GM18505 (cell line): Measurements from ENCODE around the gene NUCKS1.

Experiments used
- ATAC-seq: cut with Tn5 transposase; IDR thresholded peaks from one replicate; pipeline ENCODE4 v1.9.1; 2021; ENCODE audit not compliant: unreplicated experiment
- POLR2A ChIP-seq: IDR thresholded peaks from 4 replicates; pipeline ENCODE4 v1.6.1; 2011; ENCODE audit warnings: borderline replicate concordance; ENCODE audit not compliant: insufficient read depth, insufficient read length; ENCODE audit errors: extremely low read depth

NUCKS1 gene

DNA sequence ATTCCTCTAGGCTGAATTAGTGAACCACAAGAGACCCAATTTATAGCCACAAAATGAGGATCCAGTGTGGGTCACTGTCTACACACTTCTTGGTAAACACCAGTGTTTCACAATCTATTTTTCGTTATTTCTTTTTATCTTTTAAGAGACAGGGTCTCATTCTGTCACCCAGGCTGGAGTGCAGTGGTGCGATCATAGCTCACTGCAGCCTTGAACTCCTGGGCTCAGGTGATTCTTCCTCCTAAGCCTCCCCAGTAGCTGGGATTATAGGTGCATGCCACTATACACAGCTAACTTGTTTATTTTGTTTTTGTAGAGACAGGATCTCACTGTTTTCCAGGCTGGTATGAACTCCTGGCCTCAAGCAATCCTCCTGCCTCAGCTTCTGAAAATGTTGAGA lies 40.3 kb downstream of the NUCKS1 start:
- no peak for TF ChIP-seq POLR2A
- no peak for ATAC-seq

- no peak for TF ChIP-seq POLR2A
- no peak for ATAC-seq
Observed at GRCh38 chr1:205709059-205709398, 41.0 kb downstream of the NUCKS1 start.

DNA sequence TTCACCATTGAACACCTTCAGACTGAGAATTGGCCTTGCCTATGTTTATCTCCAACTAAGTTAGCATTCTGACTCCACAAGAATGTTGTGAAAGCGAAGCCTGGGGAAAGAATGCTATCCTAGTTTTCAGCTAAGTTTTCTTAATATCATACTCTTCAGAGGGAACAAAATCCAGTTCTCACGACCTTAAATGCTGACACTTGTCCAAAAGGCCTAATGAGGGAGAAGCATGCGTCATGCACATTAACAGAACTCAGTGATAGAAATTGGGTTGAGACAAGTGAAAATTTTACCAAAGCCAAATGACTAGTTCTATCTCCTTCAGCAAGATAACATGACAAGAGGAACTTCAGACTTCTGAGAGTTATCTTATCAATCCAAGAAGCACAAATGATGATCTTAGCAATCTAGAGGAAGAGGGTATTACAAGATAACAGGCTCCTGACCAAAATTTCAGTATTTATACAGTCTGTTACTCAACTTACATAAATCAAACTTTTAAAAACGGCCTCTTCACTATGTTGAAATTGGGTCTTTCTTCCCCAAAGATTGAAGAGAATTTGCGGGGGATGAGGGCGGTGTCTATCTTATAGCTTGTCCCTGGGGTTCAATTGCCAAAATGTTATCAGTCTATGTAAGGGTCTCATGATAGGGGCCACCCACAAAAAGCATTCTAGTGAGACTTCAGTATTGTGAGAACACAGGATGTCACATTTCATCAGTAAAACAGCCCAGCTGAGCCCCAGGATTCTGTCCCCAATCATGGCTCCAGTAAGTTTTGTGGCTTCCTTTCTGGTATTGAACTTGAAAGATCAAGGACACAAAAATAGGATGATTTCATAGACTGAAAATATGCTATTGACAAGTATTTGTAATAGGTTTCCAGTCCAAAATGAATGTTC lies 43.1 kb downstream of the NUCKS1 start:
- no peak for ATAC-seq
- TF ChIP-seq POLR2A, result no peak

- ATAC-seq, result no peak
- TF ChIP-seq POLR2A, result no peak
Observed at GRCh38 chr1:205704903-205705302, 45.1 kb downstream of the NUCKS1 start.

- ATAC-seq, result no peak
- TF ChIP-seq POLR2A, result no peak
Observed at GRCh38 chr1:205703072-205703471, 46.9 kb downstream of the NUCKS1 start.

DNA sequence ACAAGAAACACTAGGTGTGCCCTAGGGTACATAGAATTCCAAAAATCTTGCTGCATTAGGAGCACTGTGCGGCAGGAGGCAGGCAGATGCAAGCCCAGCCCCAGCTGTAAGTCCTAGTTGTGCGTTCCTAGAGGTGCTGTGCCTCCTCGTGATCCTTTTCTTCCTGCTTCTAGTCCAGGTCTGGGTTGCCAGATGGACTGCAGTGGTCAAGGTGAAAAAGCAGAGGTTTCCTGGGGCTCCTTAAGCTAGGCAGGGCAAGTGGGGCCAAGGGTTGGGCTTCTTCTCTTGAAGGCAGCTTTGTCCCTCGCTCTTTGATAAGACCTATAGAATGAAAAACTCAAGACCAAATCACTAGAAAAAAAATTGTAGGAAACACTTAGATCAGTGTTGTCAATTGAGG lies 48.1 kb downstream of the NUCKS1 start:
- ATAC-seq, result no peak
- no peak for TF ChIP-seq POLR2A

DNA sequence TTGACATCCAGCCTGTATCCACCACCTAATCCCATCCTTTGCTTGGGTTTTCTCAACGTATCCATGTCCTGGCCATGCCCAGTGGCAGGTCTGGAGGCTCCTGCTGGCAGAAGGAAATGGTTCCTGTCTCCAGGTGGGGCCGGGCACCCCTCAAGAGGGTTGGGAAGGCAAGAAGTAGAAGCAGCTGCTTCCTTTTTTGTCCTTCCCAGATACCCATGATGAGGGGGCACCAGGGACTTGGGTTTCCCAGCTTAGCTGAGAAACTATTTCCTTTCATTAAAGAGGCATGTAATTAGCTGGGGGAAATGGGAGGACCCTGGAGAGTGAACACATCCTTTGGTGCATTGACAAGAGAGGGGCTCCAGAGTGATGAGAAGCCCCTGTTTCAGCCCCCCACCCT lies 48.6 kb downstream of the NUCKS1 start:
- TF ChIP-seq POLR2A, result no peak
- ATAC-seq, result no peak

DNA sequence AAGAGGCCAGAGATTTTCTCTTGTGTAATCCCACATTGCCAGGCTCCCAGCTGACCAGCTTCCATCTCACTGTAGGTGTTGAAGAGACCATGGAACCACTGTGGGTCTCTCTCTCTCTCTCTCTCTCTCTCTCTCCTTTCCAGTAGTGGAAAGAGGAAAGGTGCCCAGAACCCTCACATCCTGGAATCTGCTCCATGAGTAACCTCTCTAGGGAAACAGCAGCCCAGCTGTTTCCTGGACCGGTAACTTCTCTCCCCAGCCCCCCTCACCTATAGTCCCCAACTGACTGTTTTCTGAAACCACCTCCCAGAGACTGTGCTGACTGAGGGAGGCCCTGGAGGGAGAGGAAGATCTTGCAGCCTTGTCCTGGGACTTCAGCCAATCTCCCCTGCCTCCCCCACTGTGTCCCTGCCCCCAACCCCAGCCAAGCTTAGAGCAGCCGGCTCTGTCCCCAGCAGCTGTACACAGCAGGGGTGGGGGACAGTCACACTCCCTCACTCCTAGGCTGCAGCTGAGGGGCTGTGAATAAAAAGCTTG lies 49.0 kb downstream of the NUCKS1 start:
- no peak for ATAC-seq

GRCh38 chr1:205699416-205699815 lies 50.6 kb downstream of the NUCKS1 start:
- no peak for TF ChIP-seq POLR2A
- ATAC-seq, result no peak

More for the DNA sequence above, 49.0 kb downstream of the NUCKS1 start:
- TF ChIP-seq POLR2A, result no peak

DNA sequence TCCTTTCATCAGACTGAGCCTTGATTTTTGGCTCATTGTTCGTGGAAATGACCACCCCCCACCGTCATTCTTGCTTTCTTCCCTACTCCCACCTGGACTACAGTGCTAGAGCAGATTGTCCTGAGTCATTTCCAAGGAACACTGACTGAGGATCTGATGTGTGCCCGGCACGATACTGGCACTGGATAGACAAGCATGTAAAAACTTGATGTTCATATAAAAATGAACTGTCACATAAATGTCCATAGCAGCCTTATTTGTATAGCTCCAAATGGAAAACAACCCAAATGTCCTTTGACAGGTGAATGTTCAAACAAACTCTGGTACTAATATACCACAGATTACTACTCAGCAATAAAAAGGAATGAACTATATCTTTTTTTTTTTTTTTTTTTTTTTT lies 51.1 kb downstream of the NUCKS1 start:
- no peak for ATAC-seq
- no peak for TF ChIP-seq POLR2A

GRCh38 chr1:205693421-205693991 lies 56.5 kb downstream of the NUCKS1 start:
- ATAC-seq, result no peak
- no peak for TF ChIP-seq POLR2A

DNA sequence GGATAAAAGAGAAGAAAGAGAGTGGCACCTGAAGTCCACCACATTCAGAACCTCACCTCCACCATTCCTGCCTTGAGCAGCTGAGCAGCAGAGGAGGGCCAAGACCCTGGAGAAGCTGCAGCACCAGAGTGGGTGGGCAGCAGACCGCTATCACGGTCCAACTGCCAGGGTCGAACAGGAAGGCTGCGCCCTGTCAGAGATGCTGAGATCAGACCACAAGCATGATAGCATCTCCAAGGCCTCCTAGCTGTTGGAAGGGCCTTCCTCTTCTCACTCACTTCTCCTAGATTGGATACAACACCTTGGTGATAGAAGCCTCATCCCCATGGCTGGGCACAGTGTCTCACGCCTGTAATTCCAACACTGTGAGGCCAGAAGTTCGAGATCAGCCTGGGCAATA lies 57.6 kb downstream of the NUCKS1 start:
- no peak for TF ChIP-seq POLR2A
- ATAC-seq, result no peak

GRCh38 chr1:205690122-205690756 lies 59.7 kb downstream of the NUCKS1 start:
- no peak for TF ChIP-seq POLR2A
- no peak for ATAC-seq
